ENCODE results near the gene VMP1. TPM values are rescaled to one million over a fixed set of nuclear protein-coding genes. Genes with fewer than 3 reads are reported as not detected.

The VMP1 gene
- total and polyA plus RNA-seq, 2 donors from 2014 or later: 96.4 to 338 TPM

DNA sequence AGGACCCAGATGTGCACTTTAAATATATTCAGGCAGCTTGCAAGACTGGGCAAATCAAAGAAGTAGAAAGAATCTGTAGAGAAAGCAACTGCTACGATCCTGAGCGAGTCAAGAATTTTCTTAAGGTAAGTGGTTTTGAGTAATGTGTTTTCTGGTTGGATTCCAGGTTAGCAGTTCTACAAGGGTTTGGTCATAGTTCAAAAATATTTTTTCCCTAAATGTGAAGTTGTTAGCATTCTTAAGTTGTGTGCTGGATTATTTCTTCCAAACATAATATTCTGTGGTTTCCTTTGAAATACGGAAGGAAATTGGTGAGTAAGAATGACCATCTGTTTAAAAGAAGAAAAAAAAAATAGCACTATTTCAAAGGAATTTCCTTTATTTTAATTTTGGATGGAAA, 38.6 kb upstream of the VMP1 start:
- TF ChIP-seq, protein P1, sequence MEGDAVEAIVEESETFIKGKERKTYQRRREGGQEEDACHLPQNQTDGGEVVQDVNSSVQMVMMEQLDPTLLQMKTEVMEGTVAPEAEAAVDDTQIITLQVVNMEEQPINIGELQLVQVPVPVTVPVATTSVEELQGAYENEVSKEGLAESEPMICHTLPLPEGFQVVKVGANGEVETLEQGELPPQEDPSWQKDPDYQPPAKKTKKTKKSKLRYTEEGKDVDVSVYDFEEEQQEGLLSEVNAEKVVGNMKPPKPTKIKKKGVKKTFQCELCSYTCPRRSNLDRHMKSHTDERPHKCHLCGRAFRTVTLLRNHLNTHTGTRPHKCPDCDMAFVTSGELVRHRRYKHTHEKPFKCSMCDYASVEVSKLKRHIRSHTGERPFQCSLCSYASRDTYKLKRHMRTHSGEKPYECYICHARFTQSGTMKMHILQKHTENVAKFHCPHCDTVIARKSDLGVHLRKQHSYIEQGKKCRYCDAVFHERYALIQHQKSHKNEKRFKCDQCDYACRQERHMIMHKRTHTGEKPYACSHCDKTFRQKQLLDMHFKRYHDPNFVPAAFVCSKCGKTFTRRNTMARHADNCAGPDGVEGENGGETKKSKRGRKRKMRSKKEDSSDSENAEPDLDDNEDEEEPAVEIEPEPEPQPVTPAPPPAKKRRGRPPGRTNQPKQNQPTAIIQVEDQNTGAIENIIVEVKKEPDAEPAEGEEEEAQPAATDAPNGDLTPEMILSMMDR (IDR thresholded peaks at IDR 0.05; ENCODE audit: borderline replicate concordance, extremely low read depth, insufficient read depth): no peak
- H3K27ac ChIP-seq (ENCODE audit: low read depth in 2 of 2, low read length in 2 of 2): peak overlapping the region; percentile 28 to 67
- FAIRE-seq (peak; percentile 82), DNase-seq (peak in 2 of 5 donors; percentile 22 to 42)
- no peaks in the 10 kb centered on the region for H3K27me3 ChIP-seq (ENCODE audit: control insufficient read depth, insufficient read depth, low read length)
- no peak overlapping the region for H3K4me3 ChIP-seq (ENCODE audit: low read length in 3 of 3)
- peaks cover 2 to 34% (median 11%) of the 10 kb centered on the region in 3 donors for H3K4me1 ChIP-seq (ENCODE audit: control insufficient read depth in 2 of 3, insufficient read depth in 2 of 3, low read depth in 1 of 3, low read length in 3 of 3)
- H3K36me3 ChIP-seq (ENCODE audit: control insufficient read depth in 2 of 3, insufficient read depth in 3 of 3, low read length in 3 of 3): peaks cover 14 to 34% (median 18%) of the 10 kb centered on the region in 3 donors
- H3K9ac ChIP-seq (ENCODE audit: low read length in 3 of 3): no peak overlapping the region
- intact Hi-C loops (cut with DNase I): no loop called here
- H3K9me3 ChIP-seq (ENCODE audit: control insufficient read depth in 2 of 3, insufficient read depth in 1 of 3, low read length in 3 of 3): no peaks in the 10 kb centered on the region

DNA sequence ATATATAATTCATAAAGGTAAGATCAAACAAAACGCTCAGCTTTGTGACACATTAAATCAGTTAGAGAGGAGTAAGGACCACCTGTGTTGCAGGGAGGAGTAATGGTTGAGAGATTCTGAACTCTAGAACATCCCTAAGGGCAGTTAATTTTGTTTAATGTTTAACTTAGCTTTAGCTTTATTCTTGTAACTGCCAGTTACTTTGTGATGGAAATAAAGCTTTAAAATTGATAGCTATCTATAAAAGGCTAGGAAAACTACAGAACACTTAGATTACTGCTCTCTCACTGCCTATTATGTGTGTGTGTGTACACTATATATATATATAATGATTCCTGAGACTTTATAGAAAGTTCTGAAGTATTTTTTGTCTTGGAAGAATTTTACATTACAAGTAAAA, 38.0 kb upstream of the VMP1 start:
- TF ChIP-seq, protein P1 (IDR thresholded peaks at IDR 0.05; ENCODE audit: borderline replicate concordance, extremely low read depth, insufficient read depth): no peak

DNA sequence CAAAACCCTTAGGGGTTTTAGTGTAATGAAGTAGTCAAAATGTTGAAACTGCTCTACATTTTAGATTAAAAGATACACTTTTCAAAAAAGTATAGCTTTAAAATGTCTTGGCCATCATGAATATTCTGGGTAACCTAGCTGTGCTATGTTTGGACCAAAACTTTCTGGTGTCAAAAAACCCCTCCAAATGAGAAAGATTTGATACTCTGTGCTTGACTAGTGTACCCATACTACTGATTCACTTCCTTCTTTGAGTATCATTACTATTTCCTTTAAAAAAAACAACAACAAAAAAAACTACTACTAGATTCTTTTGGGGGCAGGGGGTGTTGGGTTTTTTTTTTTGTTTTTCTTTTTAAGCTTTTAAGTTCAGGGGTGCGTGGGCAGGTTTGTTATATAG, 37.5 kb upstream of the VMP1 start:
- intact Hi-C loops (cut with DNase I): no loop called here
- peaks cover 13 to 37% (median 19%) of the 10 kb centered on the region in 3 donors for H3K36me3 ChIP-seq (ENCODE audit: control insufficient read depth in 2 of 3, insufficient read depth in 3 of 3, low read length in 3 of 3)

More for the DNA sequence above, 38.0 kb upstream of the VMP1 start:
- H3K9me3 ChIP-seq (ENCODE audit: control insufficient read depth in 2 of 3, insufficient read depth in 1 of 3, low read length in 3 of 3): no peaks in the 10 kb centered on the region
- intact Hi-C loops (cut with DNase I): no loop called here
- H3K4me3 ChIP-seq (ENCODE audit: low read length in 3 of 3): peak overlapping the region in 2 of 3 donors; percentile 8 to 16
- H3K9ac ChIP-seq (ENCODE audit: low read length in 3 of 3): no peak overlapping the region
- H3K27me3 ChIP-seq (ENCODE audit: control insufficient read depth, insufficient read depth, low read length): no peaks in the 10 kb centered on the region
- peaks cover 13 to 36% (median 20%) of the 10 kb centered on the region in 3 donors for H3K36me3 ChIP-seq (ENCODE audit: control insufficient read depth in 2 of 3, insufficient read depth in 3 of 3, low read length in 3 of 3)
- H3K27ac ChIP-seq (ENCODE audit: low read depth in 2 of 2, low read length in 2 of 2): peak overlapping the region; percentile 20 to 85
- FAIRE-seq (peak; percentile 92), DNase-seq (peak in 2 of 5 donors; percentile 79 to 81)
- peaks cover 2 to 34% (median 11%) of the 10 kb centered on the region in 3 donors for H3K4me1 ChIP-seq (ENCODE audit: control insufficient read depth in 2 of 3, insufficient read depth in 2 of 3, low read depth in 1 of 3, low read length in 3 of 3)

More for the DNA sequence above, 37.5 kb upstream of the VMP1 start:
- FAIRE-seq (no peak), DNase-seq (no peak)
- peaks cover 2 to 34% (median 11%) of the 10 kb centered on the region in 3 donors for H3K4me1 ChIP-seq (ENCODE audit: control insufficient read depth in 2 of 3, insufficient read depth in 2 of 3, low read depth in 1 of 3, low read length in 3 of 3)
- H3K9me3 ChIP-seq (ENCODE audit: control insufficient read depth in 2 of 3, insufficient read depth in 1 of 3, low read length in 3 of 3): no peaks in the 10 kb centered on the region
- H3K9ac ChIP-seq (ENCODE audit: low read length in 3 of 3): no peak overlapping the region
- no peak overlapping the region for H3K4me3 ChIP-seq (ENCODE audit: low read length in 3 of 3)
- H3K27me3 ChIP-seq (ENCODE audit: control insufficient read depth, insufficient read depth, low read length): no peaks in the 10 kb centered on the region
- H3K27ac ChIP-seq (ENCODE audit: low read depth in 2 of 2, low read length in 2 of 2): peak overlapping the region; percentile 20 to 85
- TF ChIP-seq, protein P1 (IDR thresholded peaks at IDR 0.05; ENCODE audit: borderline replicate concordance, extremely low read depth, insufficient read depth): no peak

Data from kidney (tissue), 14 donors.